ENCODE results near the gene PAPPA2. TPM values are rescaled to one million over a fixed set of nuclear protein-coding genes. Genes with fewer than 3 reads are reported as not detected.
"Not testable (repeated sequence)": the region's sequence is repeated elsewhere in the genome, so short reads cannot be mapped to it uniquely, and the experiment has no call there.

Gene PAPPA2
- total RNA-seq, 4 donors from 2014 or later = 0.35 to 32.2 (median 1.1) TPM

GRCh38 chr1:176560681-176561080 lies 97.7 kb downstream of the PAPPA2 start:
- TF ChIP-seq, protein P1, sequence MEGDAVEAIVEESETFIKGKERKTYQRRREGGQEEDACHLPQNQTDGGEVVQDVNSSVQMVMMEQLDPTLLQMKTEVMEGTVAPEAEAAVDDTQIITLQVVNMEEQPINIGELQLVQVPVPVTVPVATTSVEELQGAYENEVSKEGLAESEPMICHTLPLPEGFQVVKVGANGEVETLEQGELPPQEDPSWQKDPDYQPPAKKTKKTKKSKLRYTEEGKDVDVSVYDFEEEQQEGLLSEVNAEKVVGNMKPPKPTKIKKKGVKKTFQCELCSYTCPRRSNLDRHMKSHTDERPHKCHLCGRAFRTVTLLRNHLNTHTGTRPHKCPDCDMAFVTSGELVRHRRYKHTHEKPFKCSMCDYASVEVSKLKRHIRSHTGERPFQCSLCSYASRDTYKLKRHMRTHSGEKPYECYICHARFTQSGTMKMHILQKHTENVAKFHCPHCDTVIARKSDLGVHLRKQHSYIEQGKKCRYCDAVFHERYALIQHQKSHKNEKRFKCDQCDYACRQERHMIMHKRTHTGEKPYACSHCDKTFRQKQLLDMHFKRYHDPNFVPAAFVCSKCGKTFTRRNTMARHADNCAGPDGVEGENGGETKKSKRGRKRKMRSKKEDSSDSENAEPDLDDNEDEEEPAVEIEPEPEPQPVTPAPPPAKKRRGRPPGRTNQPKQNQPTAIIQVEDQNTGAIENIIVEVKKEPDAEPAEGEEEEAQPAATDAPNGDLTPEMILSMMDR (IDR thresholded peaks at IDR 0.05) = no peak
- TF ChIP-seq POLR2A (IDR thresholded peaks at IDR 0.05) = no peak
- H3K4me3 ChIP-seq = no peak overlapping the region
- H3K9me3 ChIP-seq = no peaks in the 10 kb centered on the region

GRCh38 chr1:176561761-176562160 lies 98.8 kb downstream of the PAPPA2 start:
- not testable (repeated sequence) for H3K27me3 ChIP-seq, H3K4me1 ChIP-seq, H3K9me3 ChIP-seq, H3K36me3 ChIP-seq, DNase-seq, H3K4me3 ChIP-seq, H3K27ac ChIP-seq

More at GRCh38 chr1:176560681-176561080, 97.7 kb downstream of the PAPPA2 start:
- H3K27ac ChIP-seq = no peak overlapping the region
- DNase-seq = no peak
- H3K27me3 ChIP-seq = no peaks in the 10 kb centered on the region
- H3K36me3 ChIP-seq = no peaks in the 10 kb centered on the region
- no peaks in the 10 kb centered on the region for H3K4me1 ChIP-seq

DNA sequence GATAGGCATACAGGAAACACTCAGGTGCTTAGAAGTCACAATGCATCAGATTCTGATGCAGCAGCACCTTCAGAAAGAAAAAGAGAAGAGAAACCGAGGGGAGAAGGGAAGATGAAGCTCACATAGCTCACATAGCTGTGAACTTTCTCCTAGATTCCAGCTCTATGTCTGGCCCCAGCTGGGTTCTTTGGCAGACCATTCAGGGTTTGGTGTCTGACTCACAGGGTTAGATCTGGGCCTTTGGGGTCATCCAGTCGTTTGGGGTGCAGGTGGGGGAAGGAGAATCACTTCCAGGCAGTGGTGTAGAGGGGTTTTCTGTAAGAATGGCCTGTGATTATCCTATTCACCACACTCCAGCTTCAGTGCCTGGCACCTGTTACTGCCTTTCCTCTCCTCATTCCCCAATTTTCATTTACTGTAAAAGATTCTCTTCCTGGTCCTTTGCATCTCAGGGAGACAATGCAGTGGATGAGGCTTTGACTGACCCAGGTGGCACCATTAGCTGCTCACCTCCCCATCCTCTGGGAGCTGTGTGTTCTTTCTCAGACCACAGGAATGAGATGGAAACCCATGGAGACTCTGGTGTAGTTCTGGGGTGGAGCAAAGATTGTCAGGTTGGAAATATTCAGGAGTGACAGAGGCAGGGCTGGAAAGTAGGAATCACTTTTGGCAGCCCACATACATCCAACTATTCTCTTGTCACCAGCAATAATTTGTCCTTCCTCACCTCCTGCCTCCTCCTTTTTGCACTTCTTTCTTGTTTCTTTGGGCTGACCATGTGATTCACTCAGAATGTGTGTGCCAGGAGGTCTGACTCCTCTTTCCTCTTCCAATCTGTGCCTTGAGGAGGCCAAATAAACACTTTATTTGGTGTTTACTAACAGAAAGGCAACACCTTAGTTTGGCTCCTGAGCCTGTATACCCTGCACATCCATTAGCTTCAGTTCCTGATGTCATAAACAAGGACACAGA lies 103.3 kb downstream of the PAPPA2 start:
- H3K4me1 ChIP-seq = no peaks in the 10 kb centered on the region
- H3K27me3 ChIP-seq = no peaks in the 10 kb centered on the region
- no peaks in the 10 kb centered on the region for H3K36me3 ChIP-seq
- H3K9me3 ChIP-seq = no peaks in the 10 kb centered on the region
- TF ChIP-seq, protein P1 (IDR thresholded peaks at IDR 0.05) = no peak
- no peak for TF ChIP-seq POLR2A (IDR thresholded peaks at IDR 0.05)
- H3K27ac ChIP-seq = no peak overlapping the region
- no peak overlapping the region for H3K4me3 ChIP-seq
- no peak for DNase-seq

- TF ChIP-seq, protein P1 (IDR thresholded peaks at IDR 0.05) = no peak
- TF ChIP-seq POLR2A (IDR thresholded peaks at IDR 0.05) = no peak
- no peak overlapping the region for H3K27ac ChIP-seq
- H3K36me3 ChIP-seq = no peaks in the 10 kb centered on the region
- no peaks in the 10 kb centered on the region for H3K9me3 ChIP-seq
- no peak overlapping the region for H3K4me3 ChIP-seq
- H3K4me1 ChIP-seq = no peaks in the 10 kb centered on the region
- no peak for DNase-seq
- no peaks in the 10 kb centered on the region for H3K27me3 ChIP-seq
These were observed 104.3 kb downstream of the PAPPA2 start for GRCh38 chr1:176567190-176567794.

DNA sequence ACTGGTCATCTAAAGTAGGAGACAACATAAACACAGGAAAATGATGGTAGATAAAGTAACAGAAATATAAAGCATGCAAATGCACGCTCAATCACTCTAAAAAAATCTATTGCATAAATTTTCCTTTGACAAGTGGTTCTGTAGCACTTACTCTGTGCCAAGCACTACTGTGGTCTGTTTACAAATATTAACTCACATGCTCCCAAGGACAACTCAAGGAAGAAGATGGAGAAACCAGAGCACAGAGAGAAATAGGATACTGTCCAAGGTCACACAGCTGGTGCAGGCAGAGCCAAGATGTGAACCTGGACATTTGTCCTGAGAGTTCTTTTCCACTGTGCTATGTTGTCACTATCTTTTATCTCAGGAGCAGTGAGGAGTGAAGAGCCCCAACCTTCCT lies 105.2 kb downstream of the PAPPA2 start:
- Histone ChIP-seq H3K4me3 (no peak overlapping the region), H3K27ac (no peak overlapping the region), H3K4me1 (no peaks in the 10 kb centered on the region), H3K9me3 (no peaks in the 10 kb centered on the region), H3K36me3 (no peaks in the 10 kb centered on the region), H3K27me3 (no peaks in the 10 kb centered on the region)
- no peak for TF ChIP-seq POLR2A (IDR thresholded peaks at IDR 0.05)
- TF ChIP-seq, protein P1 (IDR thresholded peaks at IDR 0.05) = no peak
- no peak for DNase-seq

DNA sequence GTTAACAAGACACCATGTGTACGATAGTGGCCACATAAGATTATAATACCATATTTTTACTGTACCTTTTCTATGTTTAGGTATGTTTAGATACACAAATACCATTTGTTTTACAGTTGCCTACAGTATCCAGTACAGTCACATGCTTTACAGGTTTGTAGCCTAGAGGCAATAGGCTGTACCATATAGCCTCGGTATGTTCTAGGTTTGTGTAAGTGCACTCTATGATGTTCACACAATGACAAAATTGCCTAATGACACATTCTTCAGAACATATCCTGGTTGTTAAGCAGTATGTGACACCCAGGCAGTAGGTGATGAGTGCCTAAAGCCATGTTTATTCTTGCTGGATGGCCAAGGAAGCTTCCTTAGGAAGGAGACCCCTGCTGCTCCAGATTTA lies 111.8 kb downstream of the PAPPA2 start:
- TF ChIP-seq POLR2A (IDR thresholded peaks at IDR 0.05) = no peak
- TF ChIP-seq, protein P1 (IDR thresholded peaks at IDR 0.05) = no peak
- H3K4me3 ChIP-seq = no peak overlapping the region
- H3K4me1 ChIP-seq = no peaks in the 10 kb centered on the region
- no peaks in the 10 kb centered on the region for H3K9me3 ChIP-seq
- H3K27me3 ChIP-seq = no peaks in the 10 kb centered on the region
- no peak overlapping the region for H3K27ac ChIP-seq
- no peaks in the 10 kb centered on the region for H3K36me3 ChIP-seq
- no peak for DNase-seq
